ENCODE results near the gene RIN2.

Gene RIN2

GRCh38 chr20:19740512-19740911, 17.5 kb upstream of the RIN2 start (continued):
- TF ChIP-seq TSHZ2 (CRISPR knock-in tag; IDR thresholded peaks at IDR 0.05) (no peak), SNAI2 (CRISPR knock-in tag; IDR thresholded peaks at IDR 0.05) (no peak), ZNF70 (CRISPR knock-in tag; IDR thresholded peaks at IDR 0.05) (no peak), ZFP30 (CRISPR knock-in tag; IDR thresholded peaks at IDR 0.05) (no peak)

GRCh38 chr20:19741924-19742323, 16.1 kb upstream of the RIN2 start:
- ATAC-seq, result peak; percentile 55
- no peak for TF ChIP-seq ZNF565 (CRISPR knock-in tag; conservative IDR thresholded peaks at IDR 0.05; ENCODE audit: low read depth)
- TF ChIP-seq ESRRG (CRISPR knock-in tag; IDR thresholded peaks at IDR 0.05), result no peak
- no peak for TF ChIP-seq ZNF8 (CRISPR knock-in tag; IDR thresholded peaks at IDR 0.05)
- no peak for TF ChIP-seq PATZ1 (CRISPR knock-in tag; IDR thresholded peaks at IDR 0.05; ENCODE audit: borderline replicate concordance)
- no peak for TF ChIP-seq BACH2 (CRISPR knock-in tag; IDR thresholded peaks at IDR 0.05; ENCODE audit: borderline replicate concordance)
- TF ChIP-seq ARNTL (CRISPR knock-in tag; IDR thresholded peaks at IDR 0.05; ENCODE audit: borderline replicate concordance, low read depth), result no peak
- no peak for TF ChIP-seq CREB5 (CRISPR knock-in tag; IDR thresholded peaks at IDR 0.05; ENCODE audit: low read depth)
- TF ChIP-seq ZC3H10 (CRISPR knock-in tag; IDR thresholded peaks at IDR 0.05), result no peak
- TF ChIP-seq TOX (CRISPR knock-in tag; IDR thresholded peaks at IDR 0.05; ENCODE audit: borderline replicate concordance), result no peak
- no peak for TF ChIP-seq TSHZ2 (CRISPR knock-in tag; IDR thresholded peaks at IDR 0.05)
- TF ChIP-seq ZNF70 (CRISPR knock-in tag; IDR thresholded peaks at IDR 0.05), result no peak
- no peak for TF ChIP-seq RARB (CRISPR knock-in tag; IDR thresholded peaks at IDR 0.05)
- no peak for TF ChIP-seq ZFP3 (CRISPR knock-in tag; IDR thresholded peaks at IDR 0.05)

GRCh38 chr20:19742974-19743639, 15.0 kb upstream of the RIN2 start:
- ATAC-seq, result no peak
- TF ChIP-seq TCF4 (CRISPR knock-in tag; IDR thresholded peaks at IDR 0.05; ENCODE audit: borderline replicate concordance) (no peak), OSR1 (CRISPR knock-in tag; IDR thresholded peaks at IDR 0.05) (no peak), PPARA (CRISPR knock-in tag; IDR thresholded peaks at IDR 0.05; ENCODE audit: borderline replicate concordance) (no peak), ISL1 (CRISPR knock-in tag; IDR thresholded peaks at IDR 0.05) (no peak), POU6F1 (CRISPR knock-in tag; IDR thresholded peaks at IDR 0.05; ENCODE audit: borderline replicate concordance, low read depth) (no peak), SNAI2 (CRISPR knock-in tag; IDR thresholded peaks at IDR 0.05) (no peak), ARNTL (CRISPR knock-in tag; IDR thresholded peaks at IDR 0.05; ENCODE audit: borderline replicate concordance, low read depth) (no peak), ZFP3 (CRISPR knock-in tag; IDR thresholded peaks at IDR 0.05) (no peak), ZNF565 (CRISPR knock-in tag; conservative IDR thresholded peaks at IDR 0.05; ENCODE audit: low read depth) (no peak), RARB (CRISPR knock-in tag; IDR thresholded peaks at IDR 0.05) (no peak), TSHZ2 (CRISPR knock-in tag; IDR thresholded peaks at IDR 0.05) (no peak), CSRNP3 (CRISPR knock-in tag; IDR thresholded peaks at IDR 0.05) (no peak), ZNF8 (CRISPR knock-in tag; IDR thresholded peaks at IDR 0.05) (no peak)

Data from SK-N-SH treated with all-trans-retinoic acid at 6 μM for 48 hours (cell line).